ENCODE results near the gene SMC2.

Gene SMC2

DNA sequence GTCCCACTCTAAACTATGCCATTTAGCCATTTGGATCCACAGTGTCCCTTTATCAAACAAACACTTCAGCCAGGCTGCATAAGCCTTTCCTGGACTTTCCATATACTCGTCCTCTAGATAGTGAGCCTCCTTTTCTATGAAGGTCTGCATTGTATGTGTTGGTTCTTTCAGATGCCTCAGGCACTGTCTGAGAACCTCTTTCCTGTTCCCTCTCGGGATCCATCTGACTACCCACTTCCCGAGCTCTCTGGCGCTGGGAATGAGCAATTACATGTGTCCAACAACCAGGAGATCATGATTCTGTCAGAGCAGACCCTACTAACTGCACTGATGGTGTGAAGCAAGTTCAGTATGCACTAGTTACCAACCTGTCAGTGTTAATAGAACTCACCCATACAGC lies 14.2 kb downstream of the SMC2 start:
- DNase-seq, result no peak

DNA sequence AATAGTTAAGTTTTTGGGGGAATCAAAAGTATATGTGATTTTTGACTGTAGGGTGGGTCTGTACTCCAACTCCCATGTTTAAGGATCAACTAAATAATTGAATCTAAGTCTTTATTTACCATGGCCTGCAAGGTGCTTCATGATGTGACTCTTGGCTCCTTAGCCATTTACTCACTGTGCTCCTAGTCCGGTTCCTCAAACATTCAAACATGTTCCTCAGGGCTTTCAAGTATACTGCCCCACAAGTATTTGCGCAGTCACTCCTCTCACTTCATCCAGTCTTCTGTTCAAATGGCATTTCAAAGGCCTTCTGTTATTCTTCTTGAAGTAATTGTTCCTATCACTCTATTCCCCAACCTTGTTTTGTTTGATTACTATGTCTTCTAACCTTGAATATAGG lies 16.4 kb downstream of the SMC2 start:
- DNase-seq, result no peak

DNA sequence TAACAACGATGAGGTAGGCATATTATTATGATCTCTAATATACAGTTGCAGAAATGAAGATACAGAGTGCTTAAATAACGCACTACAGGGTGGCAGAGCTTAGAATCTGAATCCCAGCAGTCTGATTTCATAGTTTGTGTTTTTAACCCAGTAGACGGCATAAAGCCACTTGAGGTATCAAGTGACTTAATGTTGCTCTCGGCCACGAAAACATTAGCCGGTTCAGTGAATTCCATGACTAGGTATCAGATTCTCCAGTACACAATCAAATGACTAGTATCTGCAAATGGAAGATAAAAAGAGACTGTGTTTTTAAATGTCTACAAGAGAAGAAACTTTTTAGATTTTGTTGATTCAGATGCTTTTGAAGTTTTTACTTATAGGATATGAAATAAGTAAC lies 24.8 kb downstream of the SMC2 start:
- no peak for DNase-seq

DNA sequence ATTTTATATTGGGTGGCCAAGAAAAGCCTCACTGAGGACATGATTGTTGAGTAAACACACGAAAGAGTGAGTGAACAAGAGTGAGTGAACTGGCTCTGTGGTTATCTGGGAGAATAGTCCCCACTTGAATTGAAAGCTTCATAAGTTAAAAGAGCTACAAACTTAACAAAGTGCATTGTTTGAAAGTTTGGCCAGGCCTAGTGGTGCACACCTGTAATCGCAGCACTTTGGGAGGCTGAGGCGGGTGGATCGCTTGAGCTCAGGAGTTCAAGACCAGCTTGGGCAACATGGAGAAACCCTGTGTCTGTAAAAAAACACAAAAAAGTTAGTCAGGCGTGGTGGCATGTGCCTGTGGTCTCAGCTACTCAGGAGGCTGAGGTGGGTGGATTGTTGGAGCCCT lies 26.9 kb downstream of the SMC2 start:
- no peak for DNase-seq

DNA sequence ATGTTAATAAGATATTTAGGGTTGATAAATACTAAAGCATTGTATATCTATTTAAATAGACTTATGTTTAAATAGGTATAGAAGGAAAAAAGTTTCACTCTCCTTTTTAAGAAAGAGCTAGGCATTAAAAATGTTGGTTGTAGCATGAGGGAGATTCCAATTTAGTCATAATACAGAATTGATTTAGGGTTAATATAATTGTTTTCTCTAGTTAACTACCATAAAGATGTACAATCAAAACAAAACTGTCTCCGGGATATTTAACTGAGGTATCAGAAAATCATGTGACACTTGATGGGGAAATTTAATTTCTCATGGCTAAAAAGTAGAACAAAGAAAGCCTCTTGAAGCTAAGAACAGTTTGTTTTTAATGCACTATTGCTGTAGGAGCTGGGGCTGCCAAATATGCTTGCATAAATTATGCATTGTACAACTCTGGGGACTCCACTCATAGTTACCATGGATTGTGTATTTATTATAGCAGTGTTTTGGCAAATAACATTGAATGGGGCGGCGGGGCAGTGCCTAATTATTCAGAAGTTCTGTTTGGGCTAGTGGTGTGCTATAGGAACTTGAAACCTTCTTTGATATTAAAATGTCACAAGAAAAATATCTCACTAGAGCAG lies 44.2 kb downstream of the SMC2 start:
- DNase-seq, result no peak

DNA sequence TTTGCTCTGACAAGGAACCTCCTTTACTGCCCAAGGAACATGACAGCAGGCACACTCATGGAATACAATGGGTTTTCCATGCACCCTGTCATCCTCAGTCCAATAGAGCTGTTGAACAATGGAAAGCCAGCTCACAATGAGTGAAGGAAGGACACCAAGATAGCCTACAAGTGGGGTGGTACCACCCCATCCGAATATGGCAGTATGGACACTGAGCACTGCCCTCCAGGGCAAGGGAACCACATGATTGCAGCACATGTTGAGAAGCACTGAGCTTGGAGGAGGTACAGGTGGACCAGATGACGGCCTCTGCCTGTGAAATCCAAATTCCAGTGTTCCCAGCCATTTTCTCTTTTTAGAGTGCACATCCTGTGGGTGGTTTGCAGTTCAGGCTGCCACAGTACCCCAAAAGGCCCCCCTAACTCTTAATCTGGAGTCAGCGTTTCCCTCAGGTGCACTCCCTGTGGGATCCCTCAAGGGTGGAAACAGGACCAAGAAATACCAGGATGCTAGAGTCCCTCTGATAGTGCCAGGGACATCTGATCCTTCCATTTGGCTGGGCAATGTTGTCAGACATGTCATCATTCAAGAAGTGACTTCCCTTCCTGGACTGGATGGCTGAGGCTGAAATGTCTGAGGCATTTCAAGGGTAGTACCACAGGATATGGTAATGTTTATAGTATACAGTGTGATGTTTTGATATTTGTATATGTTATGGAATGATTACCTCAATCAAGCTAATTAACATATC lies 48.9 kb downstream of the SMC2 start:
- DNase-seq, result no peak

DNA sequence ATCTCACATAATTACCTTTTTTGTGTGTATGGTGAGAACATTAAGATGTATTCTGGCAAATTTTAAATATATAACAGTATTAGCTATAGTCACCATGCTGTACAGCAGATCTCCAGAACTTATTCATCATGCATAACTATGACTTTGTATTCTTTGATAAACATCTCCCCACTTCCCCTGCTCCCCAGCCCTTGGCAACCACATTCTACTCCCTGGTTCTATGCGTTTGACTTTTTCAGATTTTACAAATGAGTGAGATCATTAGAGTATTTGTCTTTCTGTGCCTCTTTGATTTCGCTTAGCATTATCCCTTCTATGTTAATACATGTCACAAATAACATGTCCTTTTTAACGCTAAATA lies 49.4 kb downstream of the SMC2 start:
- DNase-seq, result no peak

DNA sequence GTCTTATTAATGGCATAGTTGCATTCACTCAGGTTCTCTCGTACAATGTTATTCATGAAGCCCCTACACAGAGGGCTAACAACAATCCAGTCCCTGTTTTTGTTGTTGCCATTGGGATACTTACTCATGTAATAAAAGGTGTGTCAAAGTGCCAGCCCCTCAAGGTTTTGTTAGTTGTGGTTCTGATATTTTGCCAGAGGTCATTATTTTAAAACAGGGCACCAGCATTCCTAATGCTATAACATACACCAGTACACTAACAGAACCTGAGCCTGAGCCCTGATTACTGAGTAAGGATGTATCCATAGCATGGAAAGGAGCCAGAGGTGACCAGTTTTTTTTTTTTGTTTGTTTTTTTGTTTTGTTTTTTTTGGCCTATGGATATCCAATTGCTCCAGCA lies 50.2 kb downstream of the SMC2 start:
- DNase-seq, result no peak

DNA sequence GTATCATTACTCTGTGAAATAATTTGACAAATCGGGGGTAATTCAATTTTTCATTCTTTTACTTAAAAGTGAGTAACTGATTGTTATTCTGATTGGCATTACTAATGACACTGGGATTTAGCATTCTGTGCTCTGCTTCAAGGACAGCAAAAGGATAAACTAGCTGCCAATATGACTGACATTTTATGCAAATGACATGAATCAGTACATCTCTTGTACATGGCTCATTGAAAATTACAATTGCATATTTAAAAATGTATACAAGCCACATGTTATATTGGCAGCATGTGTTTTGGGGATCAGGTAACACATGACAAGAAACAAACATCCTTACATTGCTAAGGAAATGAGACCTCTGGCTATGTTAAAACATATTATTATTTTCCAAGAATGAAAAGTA lies 79.0 kb downstream of the SMC2 start:
- DNase-seq, result no peak

DNA sequence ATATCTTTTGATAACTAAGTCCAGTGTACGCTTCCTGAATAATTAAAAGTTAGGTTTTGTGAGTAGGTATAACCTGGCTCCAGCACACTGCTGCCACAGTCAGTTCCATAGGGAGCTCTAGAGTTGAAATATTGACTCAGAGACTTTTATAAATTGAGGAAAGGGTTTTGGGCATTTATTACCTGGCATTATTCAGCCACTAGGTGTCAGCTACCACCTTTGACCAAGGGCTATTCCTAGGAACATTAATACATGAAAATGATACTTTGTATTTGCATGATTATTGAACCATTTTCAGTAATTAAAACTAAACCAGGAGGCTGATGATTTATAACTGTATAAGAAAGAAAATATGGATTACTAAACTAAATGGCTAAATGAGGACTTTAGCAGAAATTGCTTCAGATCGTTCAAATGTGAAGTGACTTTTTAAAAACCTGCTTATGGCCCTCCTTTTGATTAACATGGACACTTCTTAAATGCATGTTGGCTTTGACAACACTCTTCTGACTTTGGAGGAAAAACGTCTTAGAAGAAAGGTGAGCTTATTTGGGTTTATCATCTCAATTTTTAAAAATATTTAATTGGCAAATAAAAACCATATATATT lies 83.0 kb downstream of the SMC2 start:
- no peak for DNase-seq

DNA sequence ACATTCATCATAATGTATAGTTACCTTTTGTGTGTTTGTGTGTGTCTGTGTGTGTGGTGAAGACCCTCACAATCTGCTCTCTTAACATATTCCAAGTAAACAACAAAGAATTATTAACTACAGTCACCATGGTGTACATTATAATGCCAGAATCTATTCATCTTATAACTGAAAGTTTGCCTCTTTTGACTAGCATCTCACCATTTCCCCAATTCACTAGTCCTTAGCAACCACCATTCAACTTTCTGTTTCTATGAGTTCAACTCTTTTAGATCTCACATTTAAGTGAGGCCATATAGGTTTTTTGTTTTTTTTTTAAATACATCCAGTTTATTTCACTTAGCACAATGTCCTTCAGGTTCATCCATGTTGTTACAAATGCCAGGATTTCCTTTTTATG lies 83.6 kb downstream of the SMC2 start:
- no peak for DNase-seq
